Measurements from ENCODE around the gene COL25A1. TPM values are rescaled to one million over a fixed set of nuclear protein-coding genes. Genes with fewer than 3 reads are reported as not detected.

COL25A1 gene
- polyA plus RNA-seq, 2 of the 4 experiments (the other 2 are of a cell fraction): not detected

DNA sequence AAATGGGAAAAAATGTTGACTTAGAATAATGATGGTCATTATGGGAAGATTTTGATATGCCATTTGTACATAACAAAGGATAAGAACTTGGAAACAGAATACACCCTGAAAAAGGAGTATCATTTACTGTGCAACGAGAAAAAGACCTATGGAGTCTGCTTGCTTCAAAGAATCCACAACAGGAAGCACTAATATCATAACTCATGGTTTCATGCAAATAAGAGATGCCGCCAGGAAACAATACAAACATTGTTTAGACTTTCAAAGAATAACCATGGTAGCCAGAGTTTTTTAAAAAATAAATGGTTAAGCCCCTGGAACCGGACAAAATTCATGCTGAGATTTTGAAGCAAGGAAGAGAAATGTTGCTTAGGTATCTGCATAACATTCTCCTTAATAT lies 399.7 kb downstream of the COL25A1 start:
- H3K4me1 ChIP-seq: no peaks in the 10 kb centered on the region
- POLR2A ChIA-PET: no interaction called here
- H3K4me3 ChIP-seq: no peak overlapping the region
- ATAC-seq (no peak), FAIRE-seq (no peak), DNase-seq (ENCODE audit: low read depth in 1 of 2, low spot score in 1 of 2) (no peak)
- H3K9me3 ChIP-seq: no peaks in the 10 kb centered on the region
- TF ChIP-seq MYC (IDR thresholded peaks at IDR 0.05; ENCODE audit: borderline replicate concordance, low read length) (no peak), CBX2 (IDR thresholded peaks at IDR 0.05; ENCODE audit: borderline replicate concordance, low read depth) (no peak), BHLHE40 (IDR thresholded peaks at IDR 0.05; ENCODE audit: low read depth, low read length) (no peak), PHF8 (IDR thresholded peaks at IDR 0.05; ENCODE audit: borderline replicate concordance, low read depth) (no peak), POLR2AphosphoS2 (conservative IDR thresholded peaks at IDR 0.05; ENCODE audit: low read length) (no peak), KDM5A (IDR thresholded peaks at IDR 0.05) (no peak), CBX8 (IDR thresholded peaks at IDR 0.05) (no peak), TFCP2L1 (CRISPR knock-in tag; IDR thresholded peaks at IDR 0.05) (no peak), FOSB (CRISPR knock-in tag; IDR thresholded peaks at IDR 0.05) (no peak), ZNF302 (CRISPR knock-in tag; IDR thresholded peaks at IDR 0.05) (no peak)
- TF ChIP-seq, protein P1, sequence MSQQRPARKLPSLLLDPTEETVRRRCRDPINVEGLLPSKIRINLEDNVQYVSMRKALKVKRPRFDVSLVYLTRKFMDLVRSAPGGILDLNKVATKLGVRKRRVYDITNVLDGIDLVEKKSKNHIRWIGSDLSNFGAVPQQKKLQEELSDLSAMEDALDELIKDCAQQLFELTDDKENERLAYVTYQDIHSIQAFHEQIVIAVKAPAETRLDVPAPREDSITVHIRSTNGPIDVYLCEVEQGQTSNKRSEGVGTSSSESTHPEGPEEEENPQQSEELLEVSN (IDR thresholded peaks at IDR 0.05; ENCODE audit: borderline replicate concordance, low read depth): no peak
- TF ChIP-seq, protein P2, sequence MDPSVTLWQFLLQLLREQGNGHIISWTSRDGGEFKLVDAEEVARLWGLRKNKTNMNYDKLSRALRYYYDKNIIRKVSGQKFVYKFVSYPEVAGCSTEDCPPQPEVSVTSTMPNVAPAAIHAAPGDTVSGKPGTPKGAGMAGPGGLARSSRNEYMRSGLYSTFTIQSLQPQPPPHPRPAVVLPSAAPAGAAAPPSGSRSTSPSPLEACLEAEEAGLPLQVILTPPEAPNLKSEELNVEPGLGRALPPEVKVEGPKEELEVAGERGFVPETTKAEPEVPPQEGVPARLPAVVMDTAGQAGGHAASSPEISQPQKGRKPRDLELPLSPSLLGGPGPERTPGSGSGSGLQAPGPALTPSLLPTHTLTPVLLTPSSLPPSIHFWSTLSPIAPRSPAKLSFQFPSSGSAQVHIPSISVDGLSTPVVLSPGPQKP (IDR thresholded peaks at IDR 0.05; ENCODE audit: low read depth, low read length): no peak
- TF ChIP-seq, protein P3, sequence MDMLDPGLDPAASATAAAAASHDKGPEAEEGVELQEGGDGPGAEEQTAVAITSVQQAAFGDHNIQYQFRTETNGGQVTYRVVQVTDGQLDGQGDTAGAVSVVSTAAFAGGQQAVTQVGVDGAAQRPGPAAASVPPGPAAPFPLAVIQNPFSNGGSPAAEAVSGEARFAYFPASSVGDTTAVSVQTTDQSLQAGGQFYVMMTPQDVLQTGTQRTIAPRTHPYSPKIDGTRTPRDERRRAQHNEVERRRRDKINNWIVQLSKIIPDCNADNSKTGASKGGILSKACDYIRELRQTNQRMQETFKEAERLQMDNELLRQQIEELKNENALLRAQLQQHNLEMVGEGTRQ (IDR thresholded peaks at IDR 0.05): no peak
- TF ChIP-seq, protein P4, sequence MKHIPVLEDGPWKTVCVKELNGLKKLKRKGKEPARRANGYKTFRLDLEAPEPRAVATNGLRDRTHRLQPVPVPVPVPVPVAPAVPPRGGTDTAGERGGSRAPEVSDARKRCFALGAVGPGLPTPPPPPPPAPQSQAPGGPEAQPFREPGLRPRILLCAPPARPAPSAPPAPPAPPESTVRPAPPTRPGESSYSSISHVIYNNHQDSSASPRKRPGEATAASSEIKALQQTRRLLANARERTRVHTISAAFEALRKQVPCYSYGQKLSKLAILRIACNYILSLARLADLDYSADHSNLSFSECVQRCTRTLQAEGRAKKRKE (CRISPR knock-in tag; IDR thresholded peaks at IDR 0.05; ENCODE audit: low read depth): no peak
- TF ChIP-seq, protein P5, sequence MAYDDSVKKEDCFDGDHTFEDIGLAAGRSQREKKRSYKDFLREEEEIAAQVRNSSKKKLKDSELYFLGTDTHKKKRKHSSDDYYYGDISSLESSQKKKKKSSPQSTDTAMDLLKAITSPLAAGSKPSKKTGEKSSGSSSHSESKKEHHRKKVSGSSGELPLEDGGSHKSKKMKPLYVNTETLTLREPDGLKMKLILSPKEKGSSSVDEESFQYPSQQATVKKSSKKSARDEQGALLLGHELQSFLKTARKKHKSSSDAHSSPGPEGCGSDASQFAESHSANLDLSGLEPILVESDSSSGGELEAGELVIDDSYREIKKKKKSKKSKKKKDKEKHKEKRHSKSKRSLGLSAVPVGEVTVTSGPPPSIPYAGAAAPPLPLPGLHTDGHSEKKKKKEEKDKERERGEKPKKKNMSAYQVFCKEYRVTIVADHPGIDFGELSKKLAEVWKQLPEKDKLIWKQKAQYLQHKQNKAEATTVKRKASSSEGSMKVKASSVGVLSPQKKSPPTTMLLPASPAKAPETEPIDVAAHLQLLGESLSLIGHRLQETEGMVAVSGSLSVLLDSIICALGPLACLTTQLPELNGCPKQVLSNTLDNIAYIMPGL (CRISPR knock-in tag; IDR thresholded peaks at IDR 0.05; ENCODE audit: borderline replicate concordance): no peak
- TF ChIP-seq, protein P6, sequence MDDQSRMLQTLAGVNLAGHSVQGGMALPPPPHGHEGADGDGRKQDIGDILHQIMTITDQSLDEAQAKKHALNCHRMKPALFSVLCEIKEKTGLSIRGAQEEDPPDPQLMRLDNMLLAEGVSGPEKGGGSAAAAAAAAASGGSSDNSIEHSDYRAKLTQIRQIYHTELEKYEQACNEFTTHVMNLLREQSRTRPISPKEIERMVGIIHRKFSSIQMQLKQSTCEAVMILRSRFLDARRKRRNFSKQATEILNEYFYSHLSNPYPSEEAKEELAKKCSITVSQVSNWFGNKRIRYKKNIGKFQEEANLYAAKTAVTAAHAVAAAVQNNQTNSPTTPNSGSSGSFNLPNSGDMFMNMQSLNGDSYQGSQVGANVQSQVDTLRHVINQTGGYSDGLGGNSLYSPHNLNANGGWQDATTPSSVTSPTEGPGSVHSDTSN (IDR thresholded peaks at IDR 0.05): no peak
- H3K27ac ChIP-seq: no peak overlapping the region
- no peak overlapping the region for H3K4me2 ChIP-seq
- CTCF ChIA-PET: no interaction called here
- 12% methylated on average over 3 of the region's 3 CpGs for WGBS (ENCODE audit: missing lambda C conversion rate)

DNA sequence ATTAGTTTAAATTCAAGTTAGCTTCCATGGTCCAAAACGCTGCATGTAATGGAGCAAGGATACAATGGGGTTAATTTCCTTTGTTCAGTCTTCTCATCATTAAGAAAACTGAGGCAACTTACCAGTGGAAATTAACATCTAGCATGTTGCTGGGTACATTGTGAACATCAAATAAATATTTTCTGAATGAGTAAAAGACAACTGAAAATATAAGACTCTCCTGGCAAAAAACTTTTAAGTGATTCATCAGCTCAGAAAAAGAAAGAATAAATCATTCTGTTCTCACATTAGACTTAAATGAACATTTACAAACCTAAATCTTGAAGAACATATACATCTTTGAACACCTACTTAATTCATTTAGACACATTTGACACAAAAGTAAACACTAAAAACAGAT lies 401.2 kb downstream of the COL25A1 start:
- TF ChIP-seq, protein P5 (CRISPR knock-in tag; IDR thresholded peaks at IDR 0.05; ENCODE audit: borderline replicate concordance): no peak
- TF ChIP-seq ZFP36 (IDR thresholded peaks at IDR 0.05; ENCODE audit: borderline replicate concordance, partially characterized antibody) (no peak), MAZ (IDR thresholded peaks at IDR 0.05; ENCODE audit: borderline replicate concordance, low read depth, low read length) (no peak), RAD21 (conservative IDR thresholded peaks at IDR 0.05 in 1 of 2, IDR thresholded peaks at IDR 0.05 in 1 of 2) (no peak), EHMT2 (IDR thresholded peaks at IDR 0.05; ENCODE audit: low read depth) (no peak), ZSCAN20 (CRISPR knock-in tag; IDR thresholded peaks at IDR 0.05) (no peak), ZNF302 (CRISPR knock-in tag; IDR thresholded peaks at IDR 0.05) (no peak), RARB (CRISPR knock-in tag; IDR thresholded peaks at IDR 0.05) (no peak), POLR2AphosphoS2 (conservative IDR thresholded peaks at IDR 0.05; ENCODE audit: low read length) (no peak), SMC3 (IDR thresholded peaks at IDR 0.05) (no peak), BHLHE40 (IDR thresholded peaks at IDR 0.05; ENCODE audit: low read depth, low read length) (no peak)
- TF ChIP-seq, protein P6 (IDR thresholded peaks at IDR 0.05): no peak
- TF ChIP-seq, protein P2 (IDR thresholded peaks at IDR 0.05; ENCODE audit: low read depth, low read length): no peak
- DNase-seq (ENCODE audit: low read depth in 1 of 2, low spot score in 1 of 2) (no peak), ATAC-seq (no peak), FAIRE-seq (no peak)
- 20% methylated on average over 1 of the region's 1 CpG for WGBS (ENCODE audit: missing lambda C conversion rate)
- no peak overlapping the region for H3K4me2 ChIP-seq
- H3K4me1 ChIP-seq: no peaks in the 10 kb centered on the region
- H3K4me3 ChIP-seq: no peak overlapping the region
- ChIA-PET CTCF (no interaction called here), POLR2A (no interaction called here)
- no peaks in the 10 kb centered on the region for H3K9me3 ChIP-seq
- H3K27ac ChIP-seq: no peak overlapping the region
